Ishikawa (cell line): ENCODE results near the gene CSTF3.

Experiments used
- CEBPB ChIP-seq: IDR thresholded peaks from 2 replicates; pipeline ENCODE4 v1.6.1; 2012
- CREB1 ChIP-seq: IDR thresholded peaks from 2 replicates; pipeline ENCODE4 v1.6.1; 2012; ENCODE audit warnings: low read depth
- EGR1 ChIP-seq: IDR thresholded peaks from 2 replicates; pipeline ENCODE4 v1.6.1; 2012
- EP300 ChIP-seq: IDR thresholded peaks from 2 replicates; pipeline ENCODE4 v1.6.1; 2012; ENCODE audit warnings: borderline replicate concordance
- FOXM1 ChIP-seq: IDR thresholded peaks from 2 replicates; pipeline ENCODE4 v1.6.1; 2012; ENCODE audit warnings: low read depth, borderline replicate concordance
- NFIC ChIP-seq: IDR thresholded peaks from 2 replicates; pipeline ENCODE4 v1.6.1; 2012
- RAD21 ChIP-seq: IDR thresholded peaks from 2 replicates; pipeline ENCODE4 v1.6.1; 2012; ENCODE audit warnings: low read depth
- TAF1 ChIP-seq: IDR thresholded peaks from 2 replicates; pipeline ENCODE4 v1.6.1; 2012; ENCODE audit warnings: low read depth, mild to moderate bottlenecking
- TCF12 ChIP-seq: IDR thresholded peaks from 2 replicates; pipeline ENCODE4 v1.6.1; 2012; ENCODE audit warnings: low read depth
- TEAD4 ChIP-seq: IDR thresholded peaks from 2 replicates; pipeline ENCODE4 v1.6.1; 2012
- YY1 ChIP-seq: IDR thresholded peaks from 2 replicates; pipeline ENCODE4 v1.6.1; 2012; ENCODE audit warnings: low read depth
- ZBTB7A ChIP-seq: IDR thresholded peaks from 2 replicates; pipeline ENCODE4 v1.6.1; 2012; ENCODE audit warnings: low read depth
- TF ChIP-seq, protein P1 (sequence below): IDR thresholded peaks from 2 replicates; pipeline ENCODE4 v1.6.1; 2012
- TF ChIP-seq, protein P2 (sequence below): IDR thresholded peaks from 2 replicates; pipeline ENCODE4 v1.6.1; 2012; ENCODE audit warnings: low read depth, mild to moderate bottlenecking
- TF ChIP-seq, protein P3 (sequence below): IDR thresholded peaks from 2 replicates; pipeline ENCODE4 v1.6.1; 2012

The CSTF3 gene

DNA sequence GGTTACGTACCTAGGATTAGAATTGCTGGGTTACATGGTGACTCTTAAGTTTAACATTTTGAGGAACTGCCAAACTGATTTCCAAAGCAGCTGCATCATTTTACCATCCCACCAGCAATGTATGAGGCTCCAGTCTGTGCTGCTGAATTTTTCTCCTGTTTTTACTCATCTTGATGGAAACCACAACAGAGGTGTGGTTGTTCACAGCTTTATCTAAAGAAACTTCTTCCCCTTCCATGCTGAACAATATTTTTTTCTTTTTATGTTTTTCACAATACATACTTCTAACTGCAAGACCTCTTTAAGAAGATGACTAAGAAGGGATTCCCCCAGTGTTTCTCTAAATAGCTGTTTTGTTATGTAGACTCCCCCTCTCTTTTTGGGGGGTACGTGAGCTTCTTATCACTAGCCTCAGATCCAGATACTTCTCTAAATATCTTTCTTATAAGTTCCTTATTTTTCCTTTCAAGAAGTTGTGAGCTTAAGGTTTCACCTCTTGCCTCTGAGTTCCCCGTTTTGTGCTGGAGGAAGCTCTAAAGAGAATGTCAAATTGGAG is 97.9 kb downstream of the CSTF3 start:
- TF ChIP-seq CREB1 (no peak), EGR1 (no peak), CEBPB (no peak), TEAD4 (no peak), ZBTB7A (no peak), TAF1 (no peak), NFIC (no peak), EP300 (no peak), YY1 (no peak), TCF12 (no peak), FOXM1 (no peak), RAD21 (no peak)
- TF ChIP-seq, protein P1, sequence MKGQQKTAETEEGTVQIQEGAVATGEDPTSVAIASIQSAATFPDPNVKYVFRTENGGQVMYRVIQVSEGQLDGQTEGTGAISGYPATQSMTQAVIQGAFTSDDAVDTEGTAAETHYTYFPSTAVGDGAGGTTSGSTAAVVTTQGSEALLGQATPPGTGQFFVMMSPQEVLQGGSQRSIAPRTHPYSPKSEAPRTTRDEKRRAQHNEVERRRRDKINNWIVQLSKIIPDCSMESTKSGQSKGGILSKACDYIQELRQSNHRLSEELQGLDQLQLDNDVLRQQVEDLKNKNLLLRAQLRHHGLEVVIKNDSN, result no peak
- TF ChIP-seq, protein P2, sequence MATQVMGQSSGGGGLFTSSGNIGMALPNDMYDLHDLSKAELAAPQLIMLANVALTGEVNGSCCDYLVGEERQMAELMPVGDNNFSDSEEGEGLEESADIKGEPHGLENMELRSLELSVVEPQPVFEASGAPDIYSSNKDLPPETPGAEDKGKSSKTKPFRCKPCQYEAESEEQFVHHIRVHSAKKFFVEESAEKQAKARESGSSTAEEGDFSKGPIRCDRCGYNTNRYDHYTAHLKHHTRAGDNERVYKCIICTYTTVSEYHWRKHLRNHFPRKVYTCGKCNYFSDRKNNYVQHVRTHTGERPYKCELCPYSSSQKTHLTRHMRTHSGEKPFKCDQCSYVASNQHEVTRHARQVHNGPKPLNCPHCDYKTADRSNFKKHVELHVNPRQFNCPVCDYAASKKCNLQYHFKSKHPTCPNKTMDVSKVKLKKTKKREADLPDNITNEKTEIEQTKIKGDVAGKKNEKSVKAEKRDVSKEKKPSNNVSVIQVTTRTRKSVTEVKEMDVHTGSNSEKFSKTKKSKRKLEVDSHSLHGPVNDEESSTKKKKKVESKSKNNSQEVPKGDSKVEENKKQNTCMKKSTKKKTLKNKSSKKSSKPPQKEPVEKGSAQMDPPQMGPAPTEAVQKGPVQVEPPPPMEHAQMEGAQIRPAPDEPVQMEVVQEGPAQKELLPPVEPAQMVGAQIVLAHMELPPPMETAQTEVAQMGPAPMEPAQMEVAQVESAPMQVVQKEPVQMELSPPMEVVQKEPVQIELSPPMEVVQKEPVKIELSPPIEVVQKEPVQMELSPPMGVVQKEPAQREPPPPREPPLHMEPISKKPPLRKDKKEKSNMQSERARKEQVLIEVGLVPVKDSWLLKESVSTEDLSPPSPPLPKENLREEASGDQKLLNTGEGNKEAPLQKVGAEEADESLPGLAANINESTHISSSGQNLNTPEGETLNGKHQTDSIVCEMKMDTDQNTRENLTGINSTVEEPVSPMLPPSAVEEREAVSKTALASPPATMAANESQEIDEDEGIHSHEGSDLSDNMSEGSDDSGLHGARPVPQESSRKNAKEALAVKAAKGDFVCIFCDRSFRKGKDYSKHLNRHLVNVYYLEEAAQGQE, result no peak
- TF ChIP-seq, protein P3, sequence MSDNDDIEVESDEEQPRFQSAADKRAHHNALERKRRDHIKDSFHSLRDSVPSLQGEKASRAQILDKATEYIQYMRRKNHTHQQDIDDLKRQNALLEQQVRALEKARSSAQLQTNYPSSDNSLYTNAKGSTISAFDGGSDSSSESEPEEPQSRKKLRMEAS, result no peak

DNA sequence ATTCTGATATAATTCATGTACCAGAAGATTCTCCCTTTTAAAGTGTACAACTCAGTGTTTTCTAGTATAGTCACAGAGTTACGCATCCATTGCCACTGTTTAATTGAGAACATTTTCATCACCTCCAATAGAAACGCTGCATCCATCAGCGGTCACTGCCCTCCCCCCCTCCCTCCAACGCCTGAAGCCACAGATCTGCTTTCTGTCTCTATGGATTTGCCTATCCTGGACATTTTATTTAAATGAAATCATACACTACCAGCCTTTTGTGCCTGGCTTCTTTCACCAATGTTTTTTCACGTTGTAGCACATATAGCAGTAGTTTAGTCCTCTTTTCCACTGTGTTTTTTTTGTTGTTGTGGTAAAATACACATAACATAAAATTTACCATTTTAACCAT is 99.1 kb downstream of the CSTF3 start:
- TF ChIP-seq TCF12 (no peak), CEBPB (no peak), EP300 (no peak), ZBTB7A (no peak), TEAD4 (no peak), RAD21 (no peak), TAF1 (no peak), NFIC (no peak), FOXM1 (no peak), YY1 (no peak), CREB1 (no peak), EGR1 (no peak)
- TF ChIP-seq, protein P2, result no peak
- TF ChIP-seq, protein P1, result no peak
- TF ChIP-seq, protein P3, result no peak

DNA sequence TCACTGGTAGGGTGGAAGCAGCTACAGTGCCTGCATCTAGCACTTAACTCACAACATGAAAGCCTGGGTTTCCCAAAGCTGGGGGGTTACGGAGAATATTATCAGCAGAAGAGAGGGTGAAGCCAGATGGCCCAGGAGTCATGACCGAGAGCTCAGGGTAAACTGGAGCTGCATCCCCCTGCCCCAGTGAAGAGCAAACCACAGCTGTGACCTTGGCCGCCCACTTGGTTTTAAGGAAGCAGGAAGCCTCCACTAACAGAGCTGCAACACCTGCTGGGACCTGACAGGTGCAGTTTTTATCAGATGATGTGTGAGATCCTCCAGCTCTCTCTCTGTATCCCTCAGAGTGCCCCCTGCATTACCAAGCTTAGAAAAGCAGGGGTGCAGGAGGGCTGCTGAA is 101.0 kb downstream of the CSTF3 start:
- TF ChIP-seq, protein P3, result no peak
- TF ChIP-seq EGR1 (no peak), FOXM1 (no peak), TCF12 (no peak), CREB1 (no peak), NFIC (no peak), RAD21 (no peak), YY1 (no peak), EP300 (no peak), CEBPB (no peak), ZBTB7A (no peak), TEAD4 (no peak), TAF1 (no peak)
- TF ChIP-seq, protein P2, result no peak
- TF ChIP-seq, protein P1, result no peak
